HepG2 (cell line): ENCODE measurements around the gene FYTTD1. TPM values are rescaled to one million over a fixed set of nuclear protein-coding genes. Genes with fewer than 3 reads are reported as not detected.

Experiments used
- ATAC-seq: fragments of 200-7000 bp; cut with Tn5 transposase; 3 replicates; pipeline ENCODE4 v1.9.1; 2020; ENCODE audit warnings: mild to moderate bottlenecking, moderate library complexity
- BruUV-seq: library from RNA; stranded (reverse); fragments of 400-500 nt; replicated peaks from 2 replicates; lab custom pipeline; 2021; lab: Mats Ljungman, UMichigan
- CTCF ChIA-PET: fragments of 300-600 bp; formaldehyde crosslinking; extraction: SDS; loops from one replicate; lab custom pipeline; 2021; ENCODE audit warnings: low total read pairs, inconsistent platforms, low intra/inter-chr PET ratio; lab: Yijun Ruan, JAX
- POLR2A ChIA-PET: fragments of 350-600 bp; sonication (Branson Sonifier 250); formaldehyde crosslinking; loops from one replicate; lab custom pipeline; 2020; ENCODE audit warnings: antibody characterized with exemption, inconsistent platforms; lab: Yijun Ruan, JAX
- DNase-seq: peaks from one replicate; pipeline ENCODE4 v3.0.0-alpha.2; 2015; ENCODE audit warnings: low spot score
- FAIRE-seq: peaks from 3 replicates; lab custom pipeline; 2011; peaks lifted over from hg19 to GRCh38; lab: Jason Lieb, UNC
- H2AFZ ChIP-seq: one replicate; pipeline ENCODE4 v1.6.1; 2011; ENCODE audit warnings: low read length, inconsistent platforms
- H3K27ac ChIP-seq: fragments of 300-600 bp; 3 replicates; pipeline ENCODE4 v1.8.0; 2011; ENCODE audit warnings: mixed run types, mild to moderate bottlenecking, mixed read lengths, low read length, inconsistent platforms; ENCODE audit not compliant: insufficient read depth; ENCODE audit errors: extremely low read length
- H3K27me3 ChIP-seq, 2 experiments: fragments of 200-600 bp in 1 of 2; 2 replicates in 1 of 2; 3 replicates in 1 of 2; pipeline versions ENCODE4 v1.6.0 to v1.8.0; 2011; ENCODE audit warnings: low read length in 2 of 2, mild to moderate bottlenecking in 2 of 2, moderate library complexity in 2 of 2, inconsistent platforms in 1 of 2; ENCODE audit not compliant: insufficient read depth in 2 of 2, control insufficient read depth in 1 of 2
- H3K36me3 ChIP-seq, 2 experiments: fragments of 200-600 bp in 1 of 2; replicated peaks in 1 of 2; 2 replicates in 1 of 2; 3 replicates in 1 of 2; pipeline versions ENCODE4 v1.5.1 to v1.8.0; 2011; ENCODE audit warnings: low read length in 2 of 2, inconsistent platforms in 1 of 2; ENCODE audit not compliant: insufficient read depth in 2 of 2, control insufficient read depth in 1 of 2
- H3K4me1 ChIP-seq: 2 replicates; pipeline ENCODE4 v1.5.1; 2012; ENCODE audit warnings: low read length, inconsistent platforms; ENCODE audit not compliant: insufficient read depth
- H3K4me2 ChIP-seq: 2 replicates; pipeline ENCODE4 v1.6.0; 2011; ENCODE audit warnings: low read depth, low read length, inconsistent platforms
- H3K4me3 ChIP-seq, 3 experiments: fragments of 200-600 bp in 1 of 3; sonication (generic), shearing (Covaris generic) in 1 of 3; replicated peaks in 1 of 3; 2 replicates each; pipeline ENCODE4 v1.5.1; 2011 to 2016; ENCODE audit warnings: low read length in 3 of 3, inconsistent platforms in 2 of 3, low read depth in 2 of 3, mild to moderate bottlenecking in 2 of 3, control low read depth in 1 of 3, mixed read lengths in 1 of 3; ENCODE audit not compliant: insufficient read depth in 1 of 3
- H3K79me2 ChIP-seq: one replicate; pipeline ENCODE4 v1.6.1; 2011; ENCODE audit warnings: low read length, inconsistent platforms; ENCODE audit not compliant: insufficient read depth
- H3K9ac ChIP-seq: 2 replicates; pipeline ENCODE4 v1.6.0; 2011; ENCODE audit warnings: mild to moderate bottlenecking, low read depth, low read length, inconsistent platforms; ENCODE audit not compliant: insufficient read depth
- H3K9me3 ChIP-seq: 2 replicates; pipeline ENCODE4 v1.5.1; 2012; ENCODE audit warnings: mild to moderate bottlenecking, low read length
- H4K20me1 ChIP-seq: 2 replicates; pipeline ENCODE4 v1.6.0; 2011; ENCODE audit warnings: inconsistent platforms, mild to moderate bottlenecking, low read length, moderate library complexity; ENCODE audit not compliant: insufficient read depth
- ZNF3 ChIP-seq: IDR thresholded peaks from 2 replicates; pipeline ENCODE4 v1.7.0; 2017; ENCODE audit warnings: inconsistent platforms
- ZNF33A ChIP-seq: sonication (generic); formaldehyde crosslinking; IDR thresholded peaks from 2 replicates; pipeline ENCODE4 v1.5.1; 2020; ENCODE audit warnings: missing genetic modification reagents, mild to moderate bottlenecking, moderate library complexity, borderline replicate concordance
- ZNF619 ChIP-seq: sonication (generic); formaldehyde crosslinking; IDR thresholded peaks from 2 replicates; pipeline ENCODE4 v1.4.0; 2020; ENCODE audit warnings: mild to moderate bottlenecking, missing genetic modification reagents
- ZNF652 ChIP-seq: IDR thresholded peaks from 2 replicates; pipeline ENCODE4 v1.6.1; 2016; ENCODE audit warnings: low read depth, borderline replicate concordance
- WGBS: methylation state at CpG from one replicate; pipeline ENCODE4 v1.1.6; 2017; ENCODE audit warnings: low lambda C conversion rate; 5-methylcytosine and 5-hydroxymethylcytosine counted together
- in situ Hi-C: cut with HindIII; loops from 2 replicates; pipeline ENCODE4 v1.10.0; 2017; ENCODE audit warnings: low pct_unique_long_range_greater_than_20kb; ENCODE audit not compliant: extremely low pct_ligation_motif_present
- intact Hi-C: fragments of 100-400 bp; cut with micrococcal nuclease; formaldehyde crosslinking; loops from one replicate; pipeline ENCODE4 v1.10.0; 2022; ENCODE audit not compliant: unreplicated experiment
- polyA plus RNA-seq, 8 experiments: library from polyadenylated mRNA; depleted of rRNA in 3 of 8; stranded (reverse) in 7 of 8; unstranded in 1 of 8; fragments of >200 nt; fragmentation: Illumina TruSeq in 4 of 8; extraction: Trizol in 4 of 8; gene quantifications; 2 replicates each; pipeline versions ENCODE4 v1.2.1 to v1.2.3, GENCODE V29; 2011 to 2016; ENCODE audit warnings: low read depth in 4 of 8, missing spikeins in 1 of 8, mixed read lengths in 1 of 8; ENCODE audit not compliant: insufficient read depth in 1 of 8
- total RNA-seq, 5 experiments: library from RNA; depleted of rRNA; stranded (reverse); fragments of >200 nt; fragmentation: Illumina TruSeq; extraction: Trizol; gene quantifications; 2 replicates each; pipeline ENCODE4 v1.2.3, GENCODE V29; 2016; ENCODE audit warnings: low read depth in 1 of 5

FYTTD1 gene
- total and polyA plus RNA-seq, 2 of the 13 experiments (the other 11 are each of a cell fraction or from before 2014, with no cell fraction given): 6.5 to 28.8 TPM

DNA sequence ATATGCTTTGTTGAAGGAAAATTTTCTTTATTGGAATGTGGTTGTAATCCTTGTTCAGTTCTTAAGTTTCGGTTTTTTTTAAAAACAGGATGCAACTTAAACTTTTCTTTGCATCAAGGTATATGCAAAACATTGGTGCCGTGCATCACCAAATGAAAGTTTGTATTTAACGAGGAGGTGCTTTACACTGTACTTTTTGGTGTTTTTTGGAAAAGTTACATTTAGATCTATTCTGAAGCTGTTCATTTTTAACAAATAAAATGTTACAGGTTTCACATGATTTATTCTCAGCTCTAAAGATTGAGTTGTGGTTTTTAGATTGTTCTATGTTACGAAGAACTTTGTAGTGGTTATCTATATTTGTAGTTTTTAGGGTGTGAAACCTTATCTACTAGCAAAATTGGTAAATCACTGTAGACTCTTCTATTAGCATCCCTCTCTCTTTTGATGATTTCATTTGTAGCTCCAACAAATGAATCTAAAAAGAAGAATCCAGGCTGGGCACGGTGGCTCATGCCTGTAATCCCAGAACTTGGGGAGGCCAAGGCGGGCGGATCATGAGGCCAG is 34.4 kb downstream of the FYTTD1 start:
- Histone ChIP-seq H3K4me2 (no peak overlapping the region), H3K4me1 (peaks cover 9% of the 10 kb centered on the region), H3K27me3 (no peaks in the 10 kb centered on the region), H3K79me2 (no peaks in the 10 kb centered on the region), H3K27ac (no peak overlapping the region), H4K20me1 (no peaks in the 10 kb centered on the region), H3K9me3 (peaks cover 4% of the 10 kb centered on the region; the same call in 1 of the 2 replicates), H3K4me3 (no peak overlapping the region), H2AFZ (no peak overlapping the region), H3K9ac (no peak overlapping the region), H3K36me3 (peaks cover 12 to 25% of the 10 kb centered on the region in 2 experiments)
- TF ChIP-seq ZNF33A (CRISPR knock-in tag): no peak
- no peak for TF ChIP-seq ZNF619
- CTCF ChIA-PET: no interaction called here
- FAIRE-seq: no peak
- 97% methylated on average over 7 of the region's 7 CpGs for WGBS
- no TSS peak for BruUV-seq
- in situ Hi-C loops: no loop called here
- intact Hi-C loops: no loop called here
- DNase-seq: no peak
- POLR2A ChIA-PET: no interaction called here
- ATAC-seq: no peak

- 67% methylated on average over 1 of the region's 1 CpG for WGBS
- intact Hi-C loops (no loop called here), in situ Hi-C loops (no loop called here)
- DNase-seq (no peak), FAIRE-seq (no peak), ATAC-seq (no peak)
- Histone ChIP-seq H3K9me3 (no peaks in the 10 kb centered on the region), H3K9ac (no peak overlapping the region), H3K36me3 (peaks cover 1 to 2% of the 10 kb centered on the region in 2 experiments; a peak in 2 of 5 replicates), H3K4me1 (peaks cover 14% of the 10 kb centered on the region), H3K4me2 (no peak overlapping the region), H3K79me2 (peaks cover 13% of the 10 kb centered on the region), H3K27me3 (no peaks in the 10 kb centered on the region; a peak in 1 of 5 replicates), H3K27ac (no peak overlapping the region), H2AFZ (no peak overlapping the region), H4K20me1 (peaks cover 5% of the 10 kb centered on the region; the same call in 1 of the 2 replicates), H3K4me3 (no peak overlapping the region)
- POLR2A ChIA-PET: no interaction called here
- CTCF ChIA-PET: no interaction called here
- no peak for TF ChIP-seq ZNF3 (CRISPR knock-in tag)
- peak; percentile 89 for TF ChIP-seq ZNF652
- no TSS peak for BruUV-seq
These were observed 37.7 kb downstream of the FYTTD1 start for GRCh38 chr3:197787412-197787811.
